WTC11 (cell line): ENCODE data around the gene HS2ST1. TPM values are rescaled to one million over a fixed set of nuclear protein-coding genes. Genes with fewer than 3 reads are reported as not detected.

Experiments
- ATAC-seq: fragments of 200-7000 bp; cut with Tn5 transposase; 2 replicates; pipeline ENCODE4 v1.10.0; 2021; ENCODE audit warnings: mild to moderate bottlenecking, moderate library complexity
- CTCF ChIA-PET: fragments of 300-600 bp; sonication (Branson Sonifier 250); formaldehyde crosslinking; loops from one replicate; lab custom pipeline; 2021; ENCODE audit warnings: antibody characterized with exemption; lab: Charles Lee
- POLR2A ChIA-PET: fragments of 350-600 bp; sonication (Branson Sonifier 250); formaldehyde crosslinking; loops from one replicate; lab custom pipeline; 2021; ENCODE audit warnings: antibody characterized with exemption; lab: Charles Lee
- DNase-seq: peaks from one replicate; pipeline ENCODE4 v3.0.0; 2021; ENCODE audit warnings: low spot score
- H3K27ac Mint-ChIP-seq: 2 replicates; pipeline ENCODE4 v1.8.0; 2021; ENCODE audit warnings: mixed read lengths
- H3K27me3 Mint-ChIP-seq: 2 replicates; pipeline ENCODE4 v1.8.0; 2021; ENCODE audit warnings: low read depth, mild to moderate bottlenecking, moderate library complexity, mixed read lengths
- H3K36me3 Mint-ChIP-seq: 2 replicates; pipeline ENCODE4 v1.8.0; 2021; ENCODE audit warnings: mixed read lengths
- H3K4me1 Mint-ChIP-seq: 2 replicates; pipeline ENCODE4 v1.8.0; 2022; ENCODE audit warnings: mixed read lengths
- H3K4me3 Mint-ChIP-seq: 2 replicates; pipeline ENCODE4 v1.8.0; 2021; ENCODE audit warnings: mild to moderate bottlenecking, moderate library complexity, mixed read lengths
- H3K9me3 Mint-ChIP-seq: 2 replicates; pipeline ENCODE4 v1.8.0; 2021; ENCODE audit warnings: mixed read lengths
- ATF2 ChIP-seq: sonication (generic); formaldehyde crosslinking; IDR thresholded peaks from 2 replicates; pipeline ENCODE4 v1.8.1; 2022; ENCODE audit warnings: low read depth, missing genetic modification reagents, borderline replicate concordance
- CREB1 ChIP-seq: sonication (generic); formaldehyde crosslinking; IDR thresholded peaks from 2 replicates; pipeline ENCODE4 v1.8.0; 2023; ENCODE audit warnings: mild to moderate bottlenecking, missing genetic modification reagents
- CREM ChIP-seq: sonication (generic); formaldehyde crosslinking; IDR thresholded peaks from 2 replicates; pipeline ENCODE4 v1.8.1; 2022; ENCODE audit warnings: mild to moderate bottlenecking, missing genetic modification reagents, moderate library complexity
- CTCF ChIP-seq: fragments of 200-600 bp; IDR thresholded peaks from 2 replicates; pipeline ENCODE4 v1.8.0; 2022; ENCODE audit warnings: antibody characterized with exemption
- ELF4 ChIP-seq: sonication (generic); formaldehyde crosslinking; IDR thresholded peaks from 2 replicates; pipeline ENCODE4 v1.8.1; 2022; ENCODE audit warnings: low read depth, mild to moderate bottlenecking, moderate library complexity, missing genetic modification reagents
- EMX1 ChIP-seq: fragments of 250-450 bp; sonication (Bioruptor Pico); IDR thresholded peaks from 2 replicates; pipeline ENCODE4 v1.8.0; 2021; ENCODE audit warnings: mild to moderate bottlenecking
- ERG ChIP-seq: fragments of 250-450 bp; sonication (Bioruptor Pico); IDR thresholded peaks from 2 replicates; pipeline ENCODE4 v1.8.0; 2021; ENCODE audit warnings: mild to moderate bottlenecking
- FOXJ3 ChIP-seq: sonication (generic); formaldehyde crosslinking; IDR thresholded peaks from 2 replicates; pipeline ENCODE4 v1.9.0; 2021; ENCODE audit warnings: missing genetic modification reagents, mild to moderate bottlenecking, borderline replicate concordance
- FOXK1 ChIP-seq: sonication (generic); formaldehyde crosslinking; IDR thresholded peaks from 2 replicates; pipeline ENCODE4 v1.8.0; 2022; ENCODE audit warnings: mild to moderate bottlenecking, moderate library complexity, missing genetic modification reagents
- FOXP1 ChIP-seq: sonication (generic); formaldehyde crosslinking; IDR thresholded peaks from 2 replicates; pipeline ENCODE4 v1.8.0; 2022; ENCODE audit warnings: missing genetic modification reagents, mild to moderate bottlenecking, moderate library complexity, borderline replicate concordance
- IRF2 ChIP-seq: sonication (generic); formaldehyde crosslinking; IDR thresholded peaks from 2 replicates; pipeline ENCODE4 v1.8.0; 2022; ENCODE audit warnings: low read depth, missing genetic modification reagents, borderline replicate concordance
- KAT7 ChIP-seq: sonication (generic); formaldehyde crosslinking; IDR thresholded peaks from 2 replicates; pipeline ENCODE4 v1.8.1; 2023; ENCODE audit warnings: missing genetic modification reagents, mild to moderate bottlenecking, borderline replicate concordance
- MLX ChIP-seq: sonication (generic); formaldehyde crosslinking; IDR thresholded peaks from 2 replicates; pipeline ENCODE4 v1.8.1; 2023; ENCODE audit warnings: mild to moderate bottlenecking, missing genetic modification reagents, moderate library complexity
- MYBL2 ChIP-seq: sonication (generic); formaldehyde crosslinking; IDR thresholded peaks from 2 replicates; pipeline ENCODE4 v1.8.1; 2023; ENCODE audit warnings: mild to moderate bottlenecking, moderate library complexity, missing genetic modification reagents
- NFE2L1 ChIP-seq: sonication (generic); formaldehyde crosslinking; IDR thresholded peaks from 2 replicates; pipeline ENCODE4 v1.8.1; 2023; ENCODE audit warnings: missing genetic modification reagents
- NR1H2 ChIP-seq: sonication (generic); formaldehyde crosslinking; IDR thresholded peaks from 2 replicates; pipeline ENCODE4 v1.9.0; 2021; ENCODE audit warnings: mild to moderate bottlenecking, moderate library complexity, missing genetic modification reagents
- NR3C1 ChIP-seq: sonication (generic); formaldehyde crosslinking; conservative IDR thresholded peaks from 2 replicates; pipeline ENCODE4 v1.8.1; 2023; ENCODE audit warnings: low read depth, mild to moderate bottlenecking, missing genetic modification reagents
- OVOL2 ChIP-seq: fragments of 250-450 bp; sonication (Bioruptor Pico); IDR thresholded peaks from 2 replicates; pipeline ENCODE4 v1.9.0; 2021; ENCODE audit warnings: mild to moderate bottlenecking, borderline replicate concordance
- SOX15 ChIP-seq: fragments of 250-450 bp; sonication (Bioruptor Pico); IDR thresholded peaks from 2 replicates; pipeline ENCODE4 v1.9.0; 2021; ENCODE audit warnings: mild to moderate bottlenecking
- SP1 ChIP-seq: sonication (generic); formaldehyde crosslinking; conservative IDR thresholded peaks from 2 replicates; pipeline ENCODE4 v1.8.1; 2022; ENCODE audit warnings: missing genetic modification reagents
- USF1 ChIP-seq: sonication (generic); formaldehyde crosslinking; IDR thresholded peaks from 2 replicates; pipeline ENCODE4 v1.8.0; 2022; ENCODE audit warnings: mild to moderate bottlenecking, missing genetic modification reagents
- USF2 ChIP-seq: sonication (generic); formaldehyde crosslinking; IDR thresholded peaks from 2 replicates; pipeline ENCODE4 v1.8.1; 2023; ENCODE audit warnings: mild to moderate bottlenecking, missing genetic modification reagents, moderate library complexity
- ZBTB43 ChIP-seq: sonication (generic); formaldehyde crosslinking; IDR thresholded peaks from 2 replicates; pipeline ENCODE4 v1.8.1; 2023; ENCODE audit warnings: mild to moderate bottlenecking, missing genetic modification reagents
- ZNF138 ChIP-seq: sonication (generic); formaldehyde crosslinking; conservative IDR thresholded peaks from 2 replicates; pipeline ENCODE4 v1.8.1; 2022; ENCODE audit warnings: mild to moderate bottlenecking, moderate library complexity, missing genetic modification reagents
- ZNF263 ChIP-seq: sonication (generic); formaldehyde crosslinking; IDR thresholded peaks from 2 replicates; pipeline ENCODE4 v1.8.1; 2022; ENCODE audit warnings: low read depth, mild to moderate bottlenecking, moderate library complexity, missing genetic modification reagents
- ZNF416 ChIP-seq: fragments of 250-450 bp; sonication (Bioruptor Pico); IDR thresholded peaks from 2 replicates; pipeline ENCODE4 v1.9.0; 2021; ENCODE audit warnings: mild to moderate bottlenecking, inconsistent platforms
- ZNF671 ChIP-seq: fragments of 250-450 bp; sonication (Bioruptor Pico); IDR thresholded peaks from 2 replicates; pipeline ENCODE4 v1.8.0; 2021; ENCODE audit warnings: mild to moderate bottlenecking
- total RNA-seq: library from RNA; stranded (reverse); gene quantifications from 3 replicates; pipeline ENCODE4 v1.2.3, GENCODE V29; 2021

Gene HS2ST1
- total RNA-seq, 1 experiment from 2014 or later = 24.7 TPM

GRCh38 chr1:87121711-87122163 is 207.3 kb downstream of the HS2ST1 start:
- peaks cover 14% of the 10 kb centered on the region for H3K4me1 Mint-ChIP-seq
- DNase-seq = no peak
- TF ChIP-seq ELF4 (CRISPR knock-in tag) (no peak), ERG (CRISPR knock-in tag) (no peak), MLX (no peak), OVOL2 (CRISPR knock-in tag) (no peak), USF1 (no peak), NR1H2 (CRISPR knock-in tag) (no peak), ZNF138 (CRISPR knock-in tag) (no peak), NR3C1 (CRISPR knock-in tag) (no peak), ZNF416 (no peak), KAT7 (CRISPR knock-in tag) (no peak), FOXK1 (no peak), SP1 (no peak), FOXP1 (CRISPR knock-in tag) (no peak), CREB1 (CRISPR knock-in tag) (no peak)
- H3K27ac Mint-ChIP-seq = no peak overlapping the region
- POLR2A ChIA-PET = no interaction called here
- H3K27me3 Mint-ChIP-seq = peaks cover 6% of the 10 kb centered on the region
- no peak for ATAC-seq
- no peaks in the 10 kb centered on the region; the same call in 1 of the 2 replicates for H3K9me3 Mint-ChIP-seq
- CTCF ChIA-PET = interaction anchor here (1.4 kb wide), 1 partner anchor 163 kb away, joined by 3 read pairs; no protein-coding TSS in a partner anchor
- H3K36me3 Mint-ChIP-seq = no peaks in the 10 kb centered on the region
- H3K4me3 Mint-ChIP-seq = no peak overlapping the region

GRCh38 chr1:87122243-87122642 is 207.8 kb downstream of the HS2ST1 start:
- Mint-ChIP-seq H3K27ac (no peak overlapping the region), H3K36me3 (no peaks in the 10 kb centered on the region), H3K4me3 (no peak overlapping the region), H3K27me3 (peaks cover under 1% of the 10 kb centered on the region), H3K4me1 (peaks cover 9% of the 10 kb centered on the region), H3K9me3 (no peaks in the 10 kb centered on the region; the same call in 1 of the 2 replicates)
- DNase-seq (no peak), ATAC-seq (no peak)
- ChIA-PET CTCF (no interaction called here), POLR2A (no interaction called here)
- TF ChIP-seq SOX15 (CRISPR knock-in tag) (no peak), ERG (CRISPR knock-in tag) (no peak), USF2 (CRISPR knock-in tag) (no peak), ZNF416 (no peak), FOXJ3 (CRISPR knock-in tag) (no peak), ZNF263 (CRISPR knock-in tag) (no peak), CREM (CRISPR knock-in tag) (no peak), NFE2L1 (CRISPR knock-in tag) (no peak), MYBL2 (no peak), ATF2 (no peak), IRF2 (CRISPR knock-in tag) (no peak), ZBTB43 (CRISPR knock-in tag) (no peak), EMX1 (no peak), ZNF671 (CRISPR knock-in tag) (no peak), CTCF (no peak)
